ENCODE measurements around the gene NGLY1. TPM values are rescaled to one million over a fixed set of nuclear protein-coding genes. Genes with fewer than 3 reads are reported as not detected.

NGLY1 gene
- total RNA-seq, 1 donor from 2014 or later: 23.9 TPM

- Histone ChIP-seq H3K4me2 (ENCODE audit: low read length) (no peak overlapping the region), H3K9me3 (ENCODE audit: insufficient read depth, low read depth, low read length) (no peaks in the 10 kb centered on the region), H3K36me3 (ENCODE audit: insufficient read depth, low read length) (no peaks in the 10 kb centered on the region), H3K9ac (ENCODE audit: low read length) (no peak overlapping the region), H3K4me3 (ENCODE audit: insufficient read depth, low read depth, low read length) (no peak overlapping the region), H2AFZ (ENCODE audit: low read depth, low read length) (no peak overlapping the region), H3K79me2 (ENCODE audit: insufficient read depth, low read length) (no peaks in the 10 kb centered on the region), H3K4me1 (ENCODE audit: insufficient read depth, low read length) (no peaks in the 10 kb centered on the region), H3K27me3 (ENCODE audit: insufficient read depth, low read length) (no peaks in the 10 kb centered on the region), H4K20me1 (ENCODE audit: insufficient read depth, low read length) (no peaks in the 10 kb centered on the region), H3K27ac (ENCODE audit: low read depth, low read length) (no peak overlapping the region)
- DNase-seq (ENCODE audit: low read depth) (no peak), FAIRE-seq (no peak)
- H3K27ac Mint-ChIP-seq (ENCODE audit: unreplicated experiment): no peak overlapping the region
- peaks cover 8% of the 10 kb centered on the region for H3K27me3 Mint-ChIP-seq (ENCODE audit: low read depth, unreplicated experiment)
- no peaks in the 10 kb centered on the region for H3K36me3 Mint-ChIP-seq (ENCODE audit: low read depth, unreplicated experiment)
- H3K4me1 Mint-ChIP-seq (ENCODE audit: low read depth, unreplicated experiment): peaks cover 4% of the 10 kb centered on the region
- no peaks in the 10 kb centered on the region for H3K9me3 Mint-ChIP-seq (ENCODE audit: unreplicated experiment)
- no peak for TF ChIP-seq CTCF (IDR thresholded peaks at IDR 0.05; ENCODE audit: insufficient read depth, low read depth, low read length)
- TF ChIP-seq EZH2 (IDR thresholded peaks at IDR 0.05; ENCODE audit: insufficient read depth, low read length): no peak
- no peak overlapping the region for H3K4me3 Mint-ChIP-seq (ENCODE audit: unreplicated experiment)
Observed at GRCh38 chr3:25690768-25691533, 92.3 kb downstream of the NGLY1 start.

- TF ChIP-seq CTCF (IDR thresholded peaks at IDR 0.05; ENCODE audit: insufficient read depth, low read depth, low read length) (no peak), EZH2 (IDR thresholded peaks at IDR 0.05; ENCODE audit: insufficient read depth, low read length) (no peak)
- H3K9me3 Mint-ChIP-seq (ENCODE audit: unreplicated experiment): no peaks in the 10 kb centered on the region
- Histone ChIP-seq H3K9me3 (ENCODE audit: insufficient read depth, low read depth, low read length) (no peaks in the 10 kb centered on the region), H3K27ac (ENCODE audit: low read depth, low read length) (no peak overlapping the region), H3K4me2 (ENCODE audit: low read length) (no peak overlapping the region), H3K9ac (ENCODE audit: low read length) (no peak overlapping the region), H3K27me3 (ENCODE audit: insufficient read depth, low read length) (no peaks in the 10 kb centered on the region), H3K79me2 (ENCODE audit: insufficient read depth, low read length) (no peaks in the 10 kb centered on the region), H4K20me1 (ENCODE audit: insufficient read depth, low read length) (no peaks in the 10 kb centered on the region), H3K36me3 (ENCODE audit: insufficient read depth, low read length) (no peaks in the 10 kb centered on the region), H2AFZ (ENCODE audit: low read depth, low read length) (no peak overlapping the region), H3K4me3 (ENCODE audit: insufficient read depth, low read depth, low read length) (no peak overlapping the region), H3K4me1 (ENCODE audit: insufficient read depth, low read length) (no peaks in the 10 kb centered on the region)
- H3K27me3 Mint-ChIP-seq (ENCODE audit: low read depth, unreplicated experiment): peaks cover 8% of the 10 kb centered on the region
- H3K4me1 Mint-ChIP-seq (ENCODE audit: low read depth, unreplicated experiment): peaks cover 4% of the 10 kb centered on the region
- H3K27ac Mint-ChIP-seq (ENCODE audit: unreplicated experiment): peak overlapping the region; percentile 16
- no peak overlapping the region for H3K4me3 Mint-ChIP-seq (ENCODE audit: unreplicated experiment)
- no peak for DNase-seq (ENCODE audit: low read depth)
- H3K36me3 Mint-ChIP-seq (ENCODE audit: low read depth, unreplicated experiment): no peaks in the 10 kb centered on the region
- FAIRE-seq: no peak
Observed at GRCh38 chr3:25689226-25689625, 94.0 kb downstream of the NGLY1 start.

- Histone ChIP-seq H3K4me2 (ENCODE audit: low read length) (no peak overlapping the region), H3K9me3 (ENCODE audit: insufficient read depth, low read depth, low read length) (no peaks in the 10 kb centered on the region), H2AFZ (ENCODE audit: low read depth, low read length) (no peak overlapping the region), H3K9ac (ENCODE audit: low read length) (no peak overlapping the region), H3K27me3 (ENCODE audit: insufficient read depth, low read length) (no peaks in the 10 kb centered on the region), H4K20me1 (ENCODE audit: insufficient read depth, low read length) (no peaks in the 10 kb centered on the region), H3K36me3 (ENCODE audit: insufficient read depth, low read length) (no peaks in the 10 kb centered on the region), H3K4me3 (ENCODE audit: insufficient read depth, low read depth, low read length) (no peak overlapping the region), H3K4me1 (ENCODE audit: insufficient read depth, low read length) (no peaks in the 10 kb centered on the region), H3K79me2 (ENCODE audit: insufficient read depth, low read length) (no peaks in the 10 kb centered on the region), H3K27ac (ENCODE audit: low read depth, low read length) (no peak overlapping the region)
- Mint-ChIP-seq H3K4me3 (ENCODE audit: unreplicated experiment) (no peak overlapping the region), H3K27me3 (ENCODE audit: low read depth, unreplicated experiment) (peaks cover 8% of the 10 kb centered on the region), H3K9me3 (ENCODE audit: unreplicated experiment) (no peaks in the 10 kb centered on the region), H3K4me1 (ENCODE audit: low read depth, unreplicated experiment) (peaks cover 4% of the 10 kb centered on the region), H3K27ac (ENCODE audit: unreplicated experiment) (no peak overlapping the region), H3K36me3 (ENCODE audit: low read depth, unreplicated experiment) (no peaks in the 10 kb centered on the region)
- DNase-seq (ENCODE audit: low read depth): no peak
- TF ChIP-seq EZH2 (IDR thresholded peaks at IDR 0.05; ENCODE audit: insufficient read depth, low read length) (no peak), CTCF (IDR thresholded peaks at IDR 0.05; ENCODE audit: insufficient read depth, low read depth, low read length) (no peak)
- FAIRE-seq: no peak
Observed at GRCh38 chr3:25687742-25688141, 95.5 kb downstream of the NGLY1 start.

Measured in astrocyte (in vitro differentiated cells and primary cell).